Stimulated activated naive B cell treated with anti-CD40 and anti-IgM and Interleukin-4, amounts not matched to agents 10 μg/mL and 1 μg/mL and 100 μg/mL, for 72 hours (primary cell): ENCODE measurements around the gene SCNN1G.

Experiments
- ATAC-seq, 2 donors: fragments of 150-1000 bp; cut with Tn5 transposase; replicated peaks; 2 replicates each; pipeline ENCODE4 v1.10.0; 2021; ENCODE audit warnings: moderate library complexity in 1 of 2
- DNase-seq: peaks from one replicate; pipeline ENCODE4 v3.0.0; 2021
- H3K27ac Mint-ChIP-seq: one replicate; pipeline ENCODE4 v1.8.0; 2022; ENCODE audit warnings: mild to moderate bottlenecking, mixed read lengths
- H3K27me3 Mint-ChIP-seq, 2 donors: one replicate each; pipeline ENCODE4 v1.8.0; 2022; ENCODE audit warnings: mixed read lengths in 2 of 2
- H3K36me3 Mint-ChIP-seq, 2 donors: one replicate each; pipeline ENCODE4 v1.8.0; 2022; ENCODE audit warnings: mixed read lengths in 2 of 2, mild to moderate bottlenecking in 1 of 2
- H3K4me1 Mint-ChIP-seq, 2 donors: one replicate each; pipeline ENCODE4 v1.8.0; 2022; ENCODE audit warnings: mixed read lengths in 2 of 2, mild to moderate bottlenecking in 1 of 2
- H3K4me3 Mint-ChIP-seq, 2 donors: one replicate each; pipeline ENCODE4 v1.8.0; 2022; ENCODE audit warnings: mild to moderate bottlenecking in 2 of 2, mixed read lengths in 2 of 2, moderate library complexity in 1 of 2
- H3K9me3 Mint-ChIP-seq, 2 donors: one replicate each; pipeline ENCODE4 v1.8.0; 2022; ENCODE audit warnings: mixed read lengths in 2 of 2, mild to moderate bottlenecking in 1 of 2

Gene SCNN1G

GRCh38 chr16:23258919-23259237, 76.3 kb downstream of the SCNN1G start:
- peaks cover 0 to 3% of the 10 kb centered on the region in 2 donors for H3K9me3 Mint-ChIP-seq
- peaks cover 12 to 21% of the 10 kb centered on the region in 2 donors for H3K27me3 Mint-ChIP-seq
- DNase-seq (no peak), ATAC-seq (no peak)
- H3K4me3 Mint-ChIP-seq = no peak overlapping the region
- no peak overlapping the region for H3K27ac Mint-ChIP-seq
- H3K36me3 Mint-ChIP-seq = no peaks in the 10 kb centered on the region
- no peaks in the 10 kb centered on the region for H3K4me1 Mint-ChIP-seq
